GM13977 (cell line): ENCODE data around the gene HEXA.
A peak's percentile ranks its signal among the peaks of the same experiment; 100 is the strongest.

ENCODE experiments used
- DNase-seq: peaks from one replicate; pipeline ENCODE4 v3.0.0; 2012; ENCODE audit warnings: low spot score
- in situ Hi-C: fragments of 300-500 bp; cut with MboI; formaldehyde crosslinking; loops from one replicate; pipeline ENCODE4 v1.12.0; 2022; ENCODE audit warnings: low sequenced_read_pairs, low pct_unique_long_range_greater_than_20kb, mixed read lengths, inconsistent platforms; ENCODE audit not compliant: unreplicated experiment
- TF ChIP-seq, protein P1 (sequence below): IDR thresholded peaks from 2 replicates; pipeline ENCODE4 v1.5.1; 2012; ENCODE audit warnings: mild to moderate bottlenecking, control low read depth; ENCODE audit not compliant: insufficient read depth; ENCODE audit errors: extremely low read depth, missing control alignments

HEXA gene

GRCh38 chr15:72344602-72345001 is 31.2 kb downstream of the HEXA start:
- TF ChIP-seq, protein P1, sequence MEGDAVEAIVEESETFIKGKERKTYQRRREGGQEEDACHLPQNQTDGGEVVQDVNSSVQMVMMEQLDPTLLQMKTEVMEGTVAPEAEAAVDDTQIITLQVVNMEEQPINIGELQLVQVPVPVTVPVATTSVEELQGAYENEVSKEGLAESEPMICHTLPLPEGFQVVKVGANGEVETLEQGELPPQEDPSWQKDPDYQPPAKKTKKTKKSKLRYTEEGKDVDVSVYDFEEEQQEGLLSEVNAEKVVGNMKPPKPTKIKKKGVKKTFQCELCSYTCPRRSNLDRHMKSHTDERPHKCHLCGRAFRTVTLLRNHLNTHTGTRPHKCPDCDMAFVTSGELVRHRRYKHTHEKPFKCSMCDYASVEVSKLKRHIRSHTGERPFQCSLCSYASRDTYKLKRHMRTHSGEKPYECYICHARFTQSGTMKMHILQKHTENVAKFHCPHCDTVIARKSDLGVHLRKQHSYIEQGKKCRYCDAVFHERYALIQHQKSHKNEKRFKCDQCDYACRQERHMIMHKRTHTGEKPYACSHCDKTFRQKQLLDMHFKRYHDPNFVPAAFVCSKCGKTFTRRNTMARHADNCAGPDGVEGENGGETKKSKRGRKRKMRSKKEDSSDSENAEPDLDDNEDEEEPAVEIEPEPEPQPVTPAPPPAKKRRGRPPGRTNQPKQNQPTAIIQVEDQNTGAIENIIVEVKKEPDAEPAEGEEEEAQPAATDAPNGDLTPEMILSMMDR, result no peak
- in situ Hi-C loops, result no loop called here
- DNase-seq, result no peak

DNA sequence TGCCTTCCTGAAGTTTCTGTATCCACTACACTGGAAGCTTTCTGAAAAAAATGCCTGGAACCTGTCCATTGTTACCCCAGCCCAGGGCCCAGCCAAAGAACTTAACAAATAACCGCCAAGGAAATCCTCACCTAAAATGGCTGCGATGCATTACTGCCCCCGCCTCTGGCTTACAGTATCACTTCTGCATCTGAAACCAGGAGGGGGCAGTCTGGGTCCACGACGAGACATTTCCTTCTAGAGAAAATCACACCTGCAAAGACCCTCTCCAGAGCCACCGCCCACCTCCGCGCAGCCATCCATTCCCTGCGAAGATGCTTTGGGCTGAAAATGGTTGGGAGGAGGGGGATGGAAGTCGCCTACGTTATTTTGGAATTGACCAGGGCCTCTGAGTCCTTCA is 33.4 kb downstream of the HEXA start:
- in situ Hi-C loops, result no loop called here
- TF ChIP-seq, protein P1, result peak; percentile 55
- no peak for DNase-seq

DNA sequence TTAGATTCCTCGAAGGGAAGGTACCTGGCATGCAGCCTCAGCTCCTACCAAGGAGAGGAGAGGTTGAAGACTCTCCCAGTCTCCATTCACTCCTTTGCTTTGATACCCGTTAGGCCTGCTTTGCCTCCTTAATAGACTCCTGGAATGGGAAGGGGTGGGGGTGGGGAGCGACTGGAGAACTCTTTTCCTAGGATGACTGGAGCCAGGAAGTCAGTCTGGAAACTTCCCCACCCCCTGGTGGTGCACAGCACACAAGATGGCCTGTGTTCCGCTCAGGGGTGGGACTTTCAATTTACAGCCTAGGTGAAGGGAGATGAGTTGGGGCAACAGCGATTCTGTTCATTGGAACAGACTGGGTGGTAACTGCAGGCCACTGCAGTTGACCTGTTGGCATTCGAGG is 34.5 kb downstream of the HEXA start:
- no peak for DNase-seq
- in situ Hi-C loops, result no loop called here
- TF ChIP-seq, protein P1, result no peak

- in situ Hi-C loops, result no loop called here
- TF ChIP-seq, protein P1, result no peak
- no peak for DNase-seq
Measured at GRCh38 chr15:72340366-72340765, 35.4 kb downstream of the HEXA start.

DNA sequence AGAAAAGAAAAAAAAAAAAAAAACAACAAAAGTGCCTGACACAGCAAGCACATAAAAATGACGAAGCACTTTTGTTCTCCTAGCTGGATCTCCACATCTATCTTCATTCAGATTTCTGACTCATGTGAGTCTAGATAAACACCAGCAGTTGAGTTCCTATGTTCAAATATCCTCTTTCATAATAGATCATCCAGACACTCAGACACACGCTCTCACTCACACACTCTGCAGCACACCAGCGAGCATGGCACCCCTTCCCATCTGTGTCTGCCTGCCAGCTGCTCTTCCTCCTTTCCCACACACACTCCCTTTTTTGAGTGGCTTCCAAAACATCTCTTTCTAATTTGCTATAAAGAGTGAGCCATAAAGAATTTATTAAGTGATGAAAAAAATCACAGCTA is 36.0 kb downstream of the HEXA start:
- DNase-seq, result no peak
- in situ Hi-C loops, result no loop called here
- TF ChIP-seq, protein P1, result no peak

DNA sequence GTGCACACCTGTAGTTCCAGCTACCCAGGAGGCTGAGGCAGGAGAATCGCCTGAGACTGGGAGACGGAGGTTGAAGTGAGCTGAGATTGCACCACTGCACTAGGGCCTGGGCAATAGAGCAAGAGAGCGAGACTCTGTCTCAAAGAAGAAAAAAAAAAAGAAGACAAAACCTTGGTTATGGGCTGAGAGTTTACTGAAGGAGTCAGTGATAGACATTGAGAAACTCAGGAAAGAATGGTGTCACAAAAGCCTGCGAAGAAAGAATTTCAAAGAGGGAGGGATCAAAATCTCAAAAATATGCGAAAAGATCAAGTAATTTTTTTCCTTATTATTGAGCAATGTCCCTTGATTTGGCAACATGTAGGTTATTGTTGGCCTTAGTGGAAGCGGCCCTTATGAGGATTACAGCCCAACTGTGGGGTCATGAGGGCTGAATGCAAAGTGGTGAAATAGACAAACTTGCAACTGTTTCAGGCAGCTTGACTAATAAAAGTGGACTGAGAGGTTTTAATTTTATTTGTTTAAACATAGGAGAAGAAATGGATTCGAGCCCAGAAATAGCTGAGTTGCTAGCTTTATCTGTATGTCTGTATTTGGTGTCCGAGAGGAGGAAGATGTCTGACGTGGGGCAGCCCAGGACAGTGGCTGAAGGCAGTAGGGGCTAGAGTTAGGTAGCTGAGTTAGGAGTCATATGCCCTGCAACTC is 37.0 kb downstream of the HEXA start:
- in situ Hi-C loops, result no loop called here
- TF ChIP-seq, protein P1, result no peak
- no peak for DNase-seq
